Neural progenitor cell (in vitro differentiated cells): Measurements from ENCODE around the gene C4orf51. TPM values are rescaled to one million over a fixed set of nuclear protein-coding genes. Genes with fewer than 3 reads are reported as not detected.

Experiments used
- DNase-seq: peaks from one replicate; pipeline ENCODE4 v3.0.0-alpha.2; 2016; ENCODE audit warnings: low spot score
- H2AFZ ChIP-seq: fragments of 200-600 bp; sonication (generic); replicated peaks from 2 replicates; pipeline ENCODE4 v1.6.1; 2016; ENCODE audit warnings: antibody characterized with exemption
- H3F3A ChIP-seq: fragments of 200-600 bp; sonication (generic); 2 replicates; pipeline ENCODE4 v1.6.1; 2016; ENCODE audit warnings: antibody characterized with exemption, low read depth
- H3K27ac ChIP-seq: fragments of 200-600 bp; sonication (generic); 2 replicates; pipeline ENCODE4 v1.5.1; 2016; ENCODE audit warnings: mild to moderate bottlenecking
- H3K27me3 ChIP-seq: fragments of 200-600 bp; sonication (generic); 2 replicates; pipeline ENCODE4 v1.6.1; 2016; ENCODE audit warnings: mild to moderate bottlenecking, moderate library complexity
- H3K36me3 ChIP-seq: fragments of 200-600 bp; sonication (generic); 2 replicates; pipeline ENCODE4 v1.5.1; 2016
- H3K4me1 ChIP-seq: fragments of 200-600 bp; sonication (generic); 2 replicates; pipeline ENCODE4 v1.6.1; 2016; ENCODE audit warnings: mixed run types
- H3K4me2 ChIP-seq: fragments of 200-600 bp; sonication (generic); 2 replicates; pipeline ENCODE4 v1.6.1; 2016
- H3K4me3 ChIP-seq: fragments of 200-600 bp; sonication (generic); 2 replicates; pipeline ENCODE4 v1.5.1; 2016
- H3K79me2 ChIP-seq: fragments of 200-600 bp; sonication (generic); 2 replicates; pipeline ENCODE4 v1.6.1; 2016; ENCODE audit warnings: low read depth
- H3K9ac ChIP-seq: fragments of 200-600 bp; sonication (generic); 2 replicates; pipeline ENCODE4 v1.6.1; 2016
- H3K9me3 ChIP-seq: fragments of 200-600 bp; sonication (generic); 2 replicates; pipeline ENCODE4 v1.5.1; 2016; ENCODE audit warnings: low read depth
- H4K20me1 ChIP-seq: fragments of 200-600 bp; sonication (generic); 2 replicates; pipeline ENCODE4 v1.6.1; 2016; ENCODE audit warnings: low read depth
- H3K27ac Mint-ChIP-seq: 3 replicates; pipeline ENCODE4 v1.8.0; 2021; ENCODE audit warnings: mixed read lengths
- H3K27me3 Mint-ChIP-seq: 2 replicates; pipeline ENCODE4 v1.8.0; 2022; ENCODE audit warnings: low read depth, mild to moderate bottlenecking, inconsistent platforms, moderate library complexity, mixed read lengths; ENCODE audit not compliant: insufficient read depth
- H3K36me3 Mint-ChIP-seq: 3 replicates; pipeline ENCODE4 v1.8.0; 2021; ENCODE audit warnings: mixed read lengths
- H3K4me1 Mint-ChIP-seq: 3 replicates; pipeline ENCODE4 v1.8.0; 2021; ENCODE audit warnings: mixed read lengths
- H3K4me3 Mint-ChIP-seq: 3 replicates; pipeline ENCODE4 v1.8.0; 2021; ENCODE audit warnings: mild to moderate bottlenecking, moderate library complexity, mixed read lengths
- H3K9me3 Mint-ChIP-seq: 3 replicates; pipeline ENCODE4 v1.8.0; 2020; ENCODE audit warnings: mixed read lengths
- EZH2 ChIP-seq: fragments of 200-600 bp; sonication (generic); IDR thresholded peaks from 2 replicates; pipeline ENCODE4 v1.6.1; 2017; ENCODE audit warnings: antibody characterized with exemption, mild to moderate bottlenecking, moderate library complexity
- EZH2phosphoT487 ChIP-seq: fragments of 200-600 bp; sonication (generic); IDR thresholded peaks from 2 replicates; pipeline ENCODE4 v1.6.1; 2017; ENCODE audit warnings: antibody characterized with exemption
- total RNA-seq: library from RNA; depleted of rRNA; stranded (reverse); fragments of >200 nt; gene quantifications from 2 replicates; pipeline ENCODE4 v1.2.3, GENCODE V29; 2015; ENCODE audit warnings: low replicate concordance
- TF ChIP-seq, protein P1 (sequence below): fragments of 200-600 bp; sonication (generic); IDR thresholded peaks from 2 replicates; pipeline ENCODE4 v1.5.1; 2017; ENCODE audit warnings: antibody characterized with exemption, mild to moderate bottlenecking

The C4orf51 gene
- total RNA-seq, 1 donor from 2014 or later, result not detected

GRCh38 chr4:145720656-145721055, 40.7 kb downstream of the C4orf51 start:
- Histone ChIP-seq H3K27ac (peak overlapping the region; percentile 79), H3K4me3 (no peak overlapping the region), H3K9ac (no peak overlapping the region), H3F3A (peaks cover 15% of the 10 kb centered on the region), H3K79me2 (no peaks in the 10 kb centered on the region), H2AFZ (no peak overlapping the region), H3K27me3 (no peaks in the 10 kb centered on the region), H3K9me3 (no peaks in the 10 kb centered on the region), H3K36me3 (no peaks in the 10 kb centered on the region), H3K4me2 (peak overlapping the region; percentile 43), H4K20me1 (no peaks in the 10 kb centered on the region), H3K4me1 (peaks cover 15% of the 10 kb centered on the region)
- Mint-ChIP-seq H3K27me3 (no peaks in the 10 kb centered on the region), H3K4me3 (no peak overlapping the region), H3K36me3 (no peaks in the 10 kb centered on the region), H3K9me3 (peaks cover 14% of the 10 kb centered on the region), H3K27ac (peak overlapping the region; percentile 96), H3K4me1 (peaks cover 24% of the 10 kb centered on the region)
- peak; percentile 58 for DNase-seq
- TF ChIP-seq EZH2 (no peak), EZH2phosphoT487 (no peak)
- TF ChIP-seq, protein P1, sequence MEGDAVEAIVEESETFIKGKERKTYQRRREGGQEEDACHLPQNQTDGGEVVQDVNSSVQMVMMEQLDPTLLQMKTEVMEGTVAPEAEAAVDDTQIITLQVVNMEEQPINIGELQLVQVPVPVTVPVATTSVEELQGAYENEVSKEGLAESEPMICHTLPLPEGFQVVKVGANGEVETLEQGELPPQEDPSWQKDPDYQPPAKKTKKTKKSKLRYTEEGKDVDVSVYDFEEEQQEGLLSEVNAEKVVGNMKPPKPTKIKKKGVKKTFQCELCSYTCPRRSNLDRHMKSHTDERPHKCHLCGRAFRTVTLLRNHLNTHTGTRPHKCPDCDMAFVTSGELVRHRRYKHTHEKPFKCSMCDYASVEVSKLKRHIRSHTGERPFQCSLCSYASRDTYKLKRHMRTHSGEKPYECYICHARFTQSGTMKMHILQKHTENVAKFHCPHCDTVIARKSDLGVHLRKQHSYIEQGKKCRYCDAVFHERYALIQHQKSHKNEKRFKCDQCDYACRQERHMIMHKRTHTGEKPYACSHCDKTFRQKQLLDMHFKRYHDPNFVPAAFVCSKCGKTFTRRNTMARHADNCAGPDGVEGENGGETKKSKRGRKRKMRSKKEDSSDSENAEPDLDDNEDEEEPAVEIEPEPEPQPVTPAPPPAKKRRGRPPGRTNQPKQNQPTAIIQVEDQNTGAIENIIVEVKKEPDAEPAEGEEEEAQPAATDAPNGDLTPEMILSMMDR, result no peak

DNA sequence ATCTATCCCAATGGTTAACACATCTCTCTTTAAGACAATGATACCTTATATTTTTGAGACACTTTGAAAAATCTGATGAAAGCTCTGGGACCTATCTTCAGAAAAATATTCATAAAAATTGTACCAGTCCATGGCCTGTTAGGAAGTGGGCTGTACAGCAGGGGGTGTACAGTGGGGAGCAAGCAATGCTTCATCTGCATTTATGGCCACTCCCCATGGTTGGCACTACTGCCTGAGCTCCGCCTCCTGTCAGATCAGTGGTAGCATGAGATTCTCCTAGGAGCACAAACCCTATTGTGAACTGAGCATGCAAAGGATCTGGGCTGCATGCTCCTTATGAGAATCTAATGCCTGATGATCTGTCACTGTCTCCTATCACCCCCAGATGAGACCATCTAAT, 42.6 kb downstream of the C4orf51 start:
- Histone ChIP-seq H3K27ac (no peak overlapping the region), H3K9me3 (no peaks in the 10 kb centered on the region), H3K27me3 (no peaks in the 10 kb centered on the region), H3F3A (peaks cover 15% of the 10 kb centered on the region), H3K36me3 (no peaks in the 10 kb centered on the region), H3K9ac (no peak overlapping the region), H2AFZ (no peak overlapping the region), H3K79me2 (no peaks in the 10 kb centered on the region), H3K4me3 (no peak overlapping the region), H4K20me1 (no peaks in the 10 kb centered on the region), H3K4me1 (peaks cover 15% of the 10 kb centered on the region), H3K4me2 (no peak overlapping the region)
- DNase-seq, result no peak
- Mint-ChIP-seq H3K4me3 (no peak overlapping the region), H3K36me3 (no peaks in the 10 kb centered on the region), H3K4me1 (peaks cover 15% of the 10 kb centered on the region), H3K9me3 (peaks cover 14% of the 10 kb centered on the region), H3K27ac (no peak overlapping the region), H3K27me3 (no peaks in the 10 kb centered on the region)
- TF ChIP-seq, protein P1, result no peak
- TF ChIP-seq EZH2phosphoT487, result no peak
- TF ChIP-seq EZH2, result no peak

DNA sequence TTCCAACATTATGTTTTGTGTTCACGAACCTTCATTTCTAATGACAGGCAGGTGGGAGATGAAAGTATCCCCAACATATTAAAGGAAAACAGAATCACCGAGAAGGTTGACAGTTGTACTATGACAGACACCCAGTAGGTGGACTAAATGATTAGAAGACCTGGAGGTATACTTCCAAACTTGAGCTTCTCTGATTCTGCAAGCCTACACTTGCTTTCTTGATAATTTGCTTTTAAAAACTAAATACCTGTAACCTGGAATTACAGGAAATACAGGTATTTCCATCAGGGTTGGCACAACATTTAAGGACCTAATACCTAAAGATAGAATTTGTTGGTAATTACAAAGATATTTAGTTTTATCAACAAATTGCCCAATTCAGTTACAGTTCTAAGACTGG, 43.4 kb downstream of the C4orf51 start:
- Mint-ChIP-seq H3K4me1 (peaks cover 15% of the 10 kb centered on the region), H3K27me3 (no peaks in the 10 kb centered on the region), H3K9me3 (peaks cover 14% of the 10 kb centered on the region), H3K4me3 (no peak overlapping the region), H3K27ac (no peak overlapping the region), H3K36me3 (no peaks in the 10 kb centered on the region)
- Histone ChIP-seq H3K9me3 (no peaks in the 10 kb centered on the region), H3K79me2 (no peaks in the 10 kb centered on the region), H4K20me1 (no peaks in the 10 kb centered on the region), H3K27me3 (no peaks in the 10 kb centered on the region), H3K4me1 (peaks cover 15% of the 10 kb centered on the region), H3K36me3 (no peaks in the 10 kb centered on the region), H3K9ac (no peak overlapping the region), H3F3A (peaks cover 15% of the 10 kb centered on the region), H3K4me2 (no peak overlapping the region), H3K27ac (no peak overlapping the region), H2AFZ (no peak overlapping the region), H3K4me3 (no peak overlapping the region)
- no peak for DNase-seq
- no peak for TF ChIP-seq EZH2
- no peak for TF ChIP-seq EZH2phosphoT487
- TF ChIP-seq, protein P1, result no peak
